Mammary epithelial cell (primary cell): ENCODE measurements around the gene CYP2W1.

ENCODE experiments used
- CTCF ChIP-seq, 2 donors: IDR thresholded peaks in 1 of 2; conservative IDR thresholded peaks in 1 of 2; 2 replicates each; pipeline ENCODE4 v1.5.1; 2011 to 2012; ENCODE audit warnings: inconsistent platforms in 2 of 2, low read length in 2 of 2, mild to moderate bottlenecking in 2 of 2, control low read depth in 1 of 2, low read depth in 1 of 2; ENCODE audit not compliant: insufficient read depth in 1 of 2; ENCODE audit errors: extremely low read depth in 1 of 2
- EZH2 ChIP-seq: IDR thresholded peaks from 2 replicates; pipeline ENCODE4 v1.6.1; 2012; ENCODE audit warnings: low read length, inconsistent platforms, borderline replicate concordance

DNA sequence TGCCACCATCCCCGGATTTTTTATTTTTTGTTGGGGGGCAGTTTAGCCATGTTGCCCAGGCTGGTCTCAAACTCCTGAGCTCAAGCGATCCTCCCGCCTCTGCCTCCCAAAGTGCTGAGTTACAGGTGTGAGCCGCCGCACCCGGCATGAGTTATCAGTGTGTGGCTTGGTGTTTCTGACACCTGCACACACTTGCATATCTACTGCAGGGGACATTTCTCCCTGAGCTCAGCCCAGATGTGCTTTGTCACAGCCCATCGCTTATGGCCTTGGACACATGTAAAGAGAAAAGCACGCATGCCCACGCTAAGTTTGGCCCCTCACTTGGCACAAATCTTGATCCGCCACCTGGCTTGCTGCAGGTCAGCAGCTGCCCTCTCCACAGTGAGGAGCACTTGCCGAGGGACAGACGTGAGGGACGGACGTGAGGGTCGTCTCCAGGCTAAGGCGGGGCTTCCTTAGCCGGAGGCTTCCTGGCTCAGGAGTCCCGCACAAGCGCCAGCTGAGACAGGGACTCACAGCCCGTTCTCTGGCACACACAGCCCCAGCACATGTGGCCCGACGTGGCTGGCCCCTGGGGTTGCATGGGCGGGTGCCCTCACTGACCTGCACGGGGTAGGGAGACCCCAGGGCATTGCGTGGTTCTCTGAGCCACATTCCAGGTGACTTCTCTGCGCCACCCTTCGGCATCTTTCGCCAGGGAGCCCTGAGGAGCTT lies 11.8 kb downstream of the CYP2W1 start:
- no peak for TF ChIP-seq EZH2
- no peak for TF ChIP-seq CTCF (conservative IDR thresholded peaks at IDR 0.05 in 1 of 2, IDR thresholded peaks at IDR 0.05 in 1 of 2; ENCODE audit: extremely low read depth in 1 of 2, insufficient read depth in 1 of 2, low read depth in 1 of 2, low read length in 2 of 2)
